Nephron progenitor cell (in vitro differentiated cells): ENCODE measurements around the gene IL5RA.

Source experiments
- DNase-seq: peaks from one replicate; pipeline ENCODE4 v3.0.0; 2021
- H3K27ac Mint-ChIP-seq: 2 replicates; pipeline ENCODE4 v1.8.0; 2021; ENCODE audit warnings: mild to moderate bottlenecking, moderate library complexity, mixed read lengths
- H3K27me3 Mint-ChIP-seq: 2 replicates; pipeline ENCODE4 v1.8.0; 2021; ENCODE audit warnings: mild to moderate bottlenecking, low read depth, mixed read lengths; ENCODE audit not compliant: poor library complexity
- H3K36me3 Mint-ChIP-seq: 2 replicates; pipeline ENCODE4 v1.8.0; 2021; ENCODE audit warnings: low read depth, mixed read lengths
- H3K4me1 Mint-ChIP-seq: 2 replicates; pipeline ENCODE4 v1.8.0; 2021; ENCODE audit warnings: mixed read lengths
- H3K4me3 Mint-ChIP-seq: 2 replicates; pipeline ENCODE4 v1.8.0; 2021; ENCODE audit warnings: mild to moderate bottlenecking, moderate library complexity, mixed read lengths
- H3K9me3 Mint-ChIP-seq: 2 replicates; pipeline ENCODE4 v1.8.0; 2021; ENCODE audit warnings: mild to moderate bottlenecking, moderate library complexity, mixed read lengths
- CTCF ChIP-seq: fragments of 200-600 bp; sonication (generic); IDR thresholded peaks from 2 replicates; pipeline ENCODE4 v1.5.0; 2021; ENCODE audit warnings: antibody characterized with exemption

IL5RA gene

GRCh38 chr3:3082234-3082924 lies 27.8 kb downstream of the IL5RA start:
- H3K4me1 Mint-ChIP-seq: peaks cover 6% of the 10 kb centered on the region
- no peak for TF ChIP-seq CTCF
- no peaks in the 10 kb centered on the region for H3K36me3 Mint-ChIP-seq
- no peaks in the 10 kb centered on the region for H3K27me3 Mint-ChIP-seq
- H3K9me3 Mint-ChIP-seq: no peaks in the 10 kb centered on the region
- H3K27ac Mint-ChIP-seq: no peak overlapping the region
- no peak overlapping the region for H3K4me3 Mint-ChIP-seq
- no peak for DNase-seq

GRCh38 chr3:3081381-3082233 lies 28.6 kb downstream of the IL5RA start:
- no peak for TF ChIP-seq CTCF
- Mint-ChIP-seq H3K4me1 (peaks cover 6% of the 10 kb centered on the region), H3K27me3 (no peaks in the 10 kb centered on the region), H3K27ac (no peak overlapping the region), H3K4me3 (no peak overlapping the region), H3K9me3 (no peaks in the 10 kb centered on the region), H3K36me3 (no peaks in the 10 kb centered on the region)
- no peak for DNase-seq

GRCh38 chr3:3080309-3080708 lies 29.9 kb downstream of the IL5RA start:
- Mint-ChIP-seq H3K27me3 (no peaks in the 10 kb centered on the region), H3K4me3 (no peak overlapping the region), H3K4me1 (peaks cover 6% of the 10 kb centered on the region), H3K9me3 (no peaks in the 10 kb centered on the region), H3K27ac (no peak overlapping the region), H3K36me3 (no peaks in the 10 kb centered on the region)
- no peak for DNase-seq
- TF ChIP-seq CTCF: no peak

- no peak for DNase-seq
- Mint-ChIP-seq H3K4me3 (no peak overlapping the region), H3K36me3 (no peaks in the 10 kb centered on the region), H3K27ac (no peak overlapping the region), H3K4me1 (no peaks in the 10 kb centered on the region), H3K27me3 (no peaks in the 10 kb centered on the region), H3K9me3 (no peaks in the 10 kb centered on the region)
- TF ChIP-seq CTCF: no peak
Measured at GRCh38 chr3:3074551-3075257, 35.5 kb downstream of the IL5RA start.

- H3K9me3 Mint-ChIP-seq: no peaks in the 10 kb centered on the region
Measured at GRCh38 chr3:3071136-3071535, 39.0 kb downstream of the IL5RA start.

More at GRCh38 chr3:3071136-3071535, 39.0 kb downstream of the IL5RA start:
- Mint-ChIP-seq H3K27me3 (no peaks in the 10 kb centered on the region), H3K4me3 (no peak overlapping the region), H3K4me1 (no peaks in the 10 kb centered on the region), H3K36me3 (no peaks in the 10 kb centered on the region), H3K27ac (no peak overlapping the region)
- no peak for TF ChIP-seq CTCF
- no peak for DNase-seq
